Osteocyte (in vitro differentiated cells): ENCODE results near the gene CXXC5. TPM values are rescaled to one million over a fixed set of nuclear protein-coding genes. Genes with fewer than 3 reads are reported as not detected.
A peak's percentile ranks its signal among the peaks of the same experiment; 100 is the strongest.

Experiments
- DNase-seq: peaks from one replicate; pipeline ENCODE4 v3.0.0; 2021; ENCODE audit warnings: mixed read lengths; ENCODE audit not compliant: unreplicated experiment; ENCODE audit errors: extremely low spot score
- H3K27ac Mint-ChIP-seq: one replicate; pipeline ENCODE4 v1.8.0; 2021; ENCODE audit warnings: mild to moderate bottlenecking, mixed read lengths; ENCODE audit not compliant: unreplicated experiment
- H3K27me3 Mint-ChIP-seq: one replicate; pipeline ENCODE4 v1.8.0; 2021; ENCODE audit warnings: mixed read lengths; ENCODE audit not compliant: unreplicated experiment
- H3K36me3 Mint-ChIP-seq: one replicate; pipeline ENCODE4 v1.8.0; 2021; ENCODE audit warnings: mixed read lengths; ENCODE audit not compliant: unreplicated experiment
- H3K4me1 Mint-ChIP-seq: one replicate; pipeline ENCODE4 v1.8.0; 2021; ENCODE audit warnings: mixed read lengths; ENCODE audit not compliant: unreplicated experiment
- H3K4me3 Mint-ChIP-seq: one replicate; pipeline ENCODE4 v1.8.0; 2021; ENCODE audit warnings: mild to moderate bottlenecking, moderate library complexity, mixed read lengths; ENCODE audit not compliant: unreplicated experiment
- H3K9me3 Mint-ChIP-seq: one replicate; pipeline ENCODE4 v1.8.0; 2021; ENCODE audit warnings: mixed read lengths; ENCODE audit not compliant: unreplicated experiment
- CTCF ChIP-seq: fragments of 200-600 bp; sonication (generic); IDR thresholded peaks from 2 replicates; pipeline ENCODE4 v1.5.0; 2021; ENCODE audit warnings: antibody characterized with exemption, mild to moderate bottlenecking, moderate library complexity
- total RNA-seq: library from RNA; stranded (reverse); gene quantifications from 2 replicates; pipeline ENCODE4 v1.2.1, GENCODE V29; 2021

CXXC5 gene
- total RNA-seq, 1 donor from 2014 or later: 259 TPM

- peak; percentile 32 for TF ChIP-seq CTCF
- H3K27me3 Mint-ChIP-seq: no peaks in the 10 kb centered on the region
- peak overlapping the region; percentile 99 for H3K4me3 Mint-ChIP-seq
- no peak for DNase-seq
- H3K4me1 Mint-ChIP-seq: peaks cover 57% of the 10 kb centered on the region
- peak overlapping the region; percentile 98 for H3K27ac Mint-ChIP-seq
- H3K36me3 Mint-ChIP-seq: peaks cover 8% of the 10 kb centered on the region
- no peaks in the 10 kb centered on the region for H3K9me3 Mint-ChIP-seq
Measured at GRCh38 chr5:139650031-139650688, 2.0 kb downstream of the CXXC5 start.

- H3K4me1 Mint-ChIP-seq: peaks cover 60% of the 10 kb centered on the region
- DNase-seq: no peak
Measured at GRCh38 chr5:139650689-139651042, 2.5 kb downstream of the CXXC5 start.

GRCh38 chr5:139651043-139651834 lies 3.1 kb downstream of the CXXC5 start:
- H3K9me3 Mint-ChIP-seq: no peaks in the 10 kb centered on the region

More at GRCh38 chr5:139650689-139651042, 2.5 kb downstream of the CXXC5 start:
- Mint-ChIP-seq H3K27me3 (no peaks in the 10 kb centered on the region), H3K4me3 (peak overlapping the region; percentile 99), H3K27ac (peak overlapping the region; percentile 95), H3K9me3 (no peaks in the 10 kb centered on the region), H3K36me3 (peaks cover 8% of the 10 kb centered on the region)
- TF ChIP-seq CTCF: no peak

GRCh38 chr5:139651853-139652787 lies 4.0 kb downstream of the CXXC5 start:
- Mint-ChIP-seq H3K4me1 (peaks cover 64% of the 10 kb centered on the region), H3K36me3 (peaks cover 8% of the 10 kb centered on the region), H3K27me3 (no peaks in the 10 kb centered on the region), H3K9me3 (no peaks in the 10 kb centered on the region), H3K4me3 (peak overlapping the region; percentile 99), H3K27ac (peak overlapping the region; percentile 95)
- no peak for TF ChIP-seq CTCF
- DNase-seq: no peak

More at GRCh38 chr5:139651043-139651834, 3.1 kb downstream of the CXXC5 start:
- Mint-ChIP-seq H3K27me3 (no peaks in the 10 kb centered on the region), H3K4me1 (peaks cover 64% of the 10 kb centered on the region), H3K4me3 (peak overlapping the region; percentile 99), H3K36me3 (peaks cover 8% of the 10 kb centered on the region), H3K27ac (peak overlapping the region; percentile 95)
- no peak for TF ChIP-seq CTCF
- no peak for DNase-seq
